K562 (cell line): ENCODE data around the gene CLCA2. TPM values are rescaled to one million over a fixed set of nuclear protein-coding genes. Genes with fewer than 3 reads are reported as not detected.

Experiments
- ATAC-seq: fragments of 200-7000 bp; cut with Tn5 transposase; 3 replicates; pipeline ENCODE4 v1.9.1; 2020; ENCODE audit warnings: moderate library complexity
- BruUV-seq: library from RNA; stranded (reverse); fragments of 400-500 nt; replicated peaks from 2 replicates; lab custom pipeline; 2021; lab: Mats Ljungman, UMichigan
- CTCF ChIA-PET: fragments of 300-600 bp; formaldehyde crosslinking; extraction: SDS; loops from one replicate; lab custom pipeline; 2021; ENCODE audit warnings: low intra/inter-chr PET ratio; lab: Yijun Ruan, JAX
- POLR2A ChIA-PET: fragments of 300-600, 350-650 bp; sonication (Branson Sonifier 250); formaldehyde crosslinking; extraction: SDS; loops from one replicate; lab custom pipeline; 2021; ENCODE audit warnings: antibody characterized with exemption, inconsistent platforms; lab: Yijun Ruan, JAX
- DNase-seq, 4 experiments: peaks; one replicate each; pipeline versions ENCODE4 v3.0.0 to v3.0.0-alpha.2; 2011 to 2018; ENCODE audit warnings: low spot score in 3 of 4, mixed read lengths in 3 of 4; ENCODE audit errors: extremely low read depth in 1 of 4
- FAIRE-seq: peaks from 2 replicates; lab custom pipeline; 2011; peaks lifted over from hg19 to GRCh38; lab: Jason Lieb, UNC
- H2AFZ ChIP-seq: 2 replicates; pipeline ENCODE4 v1.6.0; 2011; ENCODE audit warnings: low read depth, low read length, control low read depth, inconsistent platforms
- H3K27ac ChIP-seq: fragments of 200-600 bp; 3 replicates; pipeline ENCODE4 v1.8.0; 2011; ENCODE audit warnings: low read depth, mild to moderate bottlenecking, control low read depth, inconsistent platforms, low read length, moderate library complexity, mixed read lengths; ENCODE audit errors: extremely low read depth
- H3K27me3 ChIP-seq, 2 experiments: fragments of 300-600 bp in 1 of 2; 2 replicates in 1 of 2; 3 replicates in 1 of 2; pipeline versions ENCODE4 v1.6.0 to v1.8.0; 2011; ENCODE audit warnings: inconsistent platforms in 2 of 2, low read length in 2 of 2, mild to moderate bottlenecking in 1 of 2, mixed read lengths in 1 of 2, moderate library complexity in 1 of 2; ENCODE audit not compliant: control insufficient read depth in 2 of 2, insufficient read depth in 2 of 2
- H3K36me3 ChIP-seq: fragments of 300-600 bp; 3 replicates; pipeline ENCODE4 v1.8.0; 2011; ENCODE audit warnings: mild to moderate bottlenecking, low read length, inconsistent platforms; ENCODE audit not compliant: control insufficient read depth, insufficient read depth
- H3K4me1 ChIP-seq, 2 experiments: fragments of 200-600 bp in 1 of 2; replicated peaks in 1 of 2; 2 replicates in 1 of 2; 3 replicates in 1 of 2; pipeline versions ENCODE4 v1.5.1 to v1.8.0; 2011; ENCODE audit warnings: inconsistent platforms in 2 of 2, low read length in 2 of 2, mild to moderate bottlenecking in 1 of 2, mixed read lengths in 1 of 2, moderate library complexity in 1 of 2; ENCODE audit not compliant: control insufficient read depth in 2 of 2, insufficient read depth in 2 of 2
- H3K4me2 ChIP-seq: 2 replicates; pipeline ENCODE4 v1.6.1; 2011; ENCODE audit warnings: low read length, control low read depth, inconsistent platforms, mixed read lengths; ENCODE audit not compliant: insufficient read depth
- H3K4me3 ChIP-seq: fragments of 200-600 bp; sonication (generic), shearing (Covaris generic); 2 replicates; pipeline ENCODE4 v1.5.1; 2016; ENCODE audit warnings: control low read depth, inconsistent platforms
- H3K79me2 ChIP-seq: fragments of 200-600 bp; 3 replicates; pipeline ENCODE4 v1.8.0; 2011; ENCODE audit warnings: low read length, inconsistent platforms; ENCODE audit not compliant: control insufficient read depth, insufficient read depth
- H3K9ac ChIP-seq, 2 experiments: 2 replicates each; pipeline versions ENCODE4 v1.6.0 to v1.6.1; 2011; ENCODE audit warnings: low read depth in 2 of 2, low read length in 2 of 2, control low read depth in 1 of 2, inconsistent platforms in 1 of 2, mild to moderate bottlenecking in 1 of 2, mixed read lengths in 1 of 2; ENCODE audit not compliant: insufficient read depth in 1 of 2
- H3K9me1 ChIP-seq: one replicate; pipeline ENCODE4 v1.6.0; 2011; ENCODE audit warnings: inconsistent platforms, mild to moderate bottlenecking, low read length, moderate library complexity; ENCODE audit not compliant: control insufficient read depth, insufficient read depth
- H3K9me3 ChIP-seq: replicated peaks from 2 replicates; pipeline ENCODE4 v1.5.1; 2011; ENCODE audit warnings: low read depth, low read length, inconsistent platforms; ENCODE audit not compliant: control insufficient read depth, insufficient read depth
- H4K20me1 ChIP-seq: replicated peaks from 2 replicates; pipeline ENCODE4 v1.6.1; 2011; ENCODE audit warnings: low read length, inconsistent platforms, mixed read lengths; ENCODE audit not compliant: control insufficient read depth, insufficient read depth
- BCOR ChIP-seq: fragments of 450-650 bp; IDR thresholded peaks from 2 replicates; pipeline ENCODE4 v1.6.1; 2016
- DPF2 ChIP-seq: fragments of 450-650 bp; IDR thresholded peaks from 2 replicates; pipeline ENCODE4 v1.6.1; 2016
- ID3 ChIP-seq, 2 experiments: fragments of 250-450 bp in 1 of 2; fragments of 450-650 bp in 1 of 2; sonication (Bioruptor Pico) in 1 of 2; IDR thresholded peaks; 2 replicates each; pipeline versions ENCODE4 v1.6.1 to v1.8.0; 2016 to 2021; ENCODE audit warnings: mild to moderate bottlenecking in 2 of 2, moderate library complexity in 2 of 2, missing compliant biosample characterization in 1 of 2, missing genetic modification characterization in 1 of 2
- RBM25 ChIP-seq: fragments of 200-400 bp; formaldehyde crosslinking; IDR thresholded peaks from 2 replicates; pipeline ENCODE4 v1.6.1; 2018; ENCODE audit warnings: low read length, low read depth, moderate library complexity; ENCODE audit not compliant: severe bottlenecking
- USF2 ChIP-seq: sonication (generic); formaldehyde crosslinking; IDR thresholded peaks from 2 replicates; pipeline ENCODE4 v1.5.0; 2020; ENCODE audit warnings: missing genetic modification reagents
- VEZF1 ChIP-seq: fragments of 200-800 bp; sonication (Bioruptor generic); IDR thresholded peaks from 2 replicates; pipeline ENCODE4 v1.6.1; 2017; ENCODE audit warnings: missing genetic modification characterization, missing compliant biosample characterization
- ZNF165 ChIP-seq: fragments of 250-450 bp; sonication (Bioruptor Pico); IDR thresholded peaks from 2 replicates; pipeline ENCODE4 v1.4.0; 2020; ENCODE audit warnings: borderline replicate concordance
- WGBS: fragments of 100-300 bp; shearing (Covaris generic); methylation state at CpG from one replicate; pipeline ENCODE4 v1.1.6; 2016; ENCODE audit warnings: low coverage, mixed read lengths; ENCODE audit not compliant: insufficient coverage; ENCODE audit errors: missing lambda C conversion rate; 5-methylcytosine and 5-hydroxymethylcytosine counted together
- in situ Hi-C: fragments of 300-500 bp; cut with MboI; formaldehyde crosslinking; loops from 4 replicates; pipeline ENCODE4 v1.15.0; 2018; ENCODE audit warnings: inconsistent platforms, mixed read lengths
- intact Hi-C: fragments of 100-400 bp; cut with micrococcal nuclease; formaldehyde crosslinking; loops from 2 replicates; pipeline ENCODE4 v1.14.2; 2022
- polyA plus RNA-seq, 8 experiments: library from polyadenylated mRNA; depleted of rRNA in 4 of 8; stranded (reverse) in 5 of 8; unstranded in 3 of 8; fragments of >200 nt; fragmentation: Nextera tagmentation in 2 of 8; fragmentation: Illumina TruSeq in 1 of 8; extraction: Ambion mirVana in 2 of 8; extraction: Trizol in 1 of 8; gene quantifications; 2 replicates each; pipeline versions ENCODE4 v1.2.1 to v1.2.3, GENCODE V29; 2011 to 2014; ENCODE audit warnings: inconsistent platforms in 1 of 8, missing spikeins in 1 of 8
- total RNA-seq, 7 experiments: library from RNA; depleted of rRNA in 6 of 7; stranded (reverse); fragments of >200 nt in 6 of 7; fragmentation: Illumina TruSeq in 2 of 7; extraction: Trizol in 2 of 7; gene quantifications; 2 replicates each; pipeline versions ENCODE4 v1.2.1 to v1.2.3, GENCODE V29; 2011 to 2021; ENCODE audit warnings: low replicate concordance in 1 of 7

Gene CLCA2
- total and polyA plus RNA-seq, 9 of the 15 experiments (the other 6 are each of a cell fraction or from before 2014, with no cell fraction given), result 0.03 TPM; not detected in 8

GRCh38 chr1:86448670-86449069, 24.7 kb downstream of the CLCA2 start (continued):
- TF ChIP-seq DPF2 (peak; percentile 78), USF2 (CRISPR knock-in tag) (no peak)

- H3K79me2 ChIP-seq, result no peaks in the 10 kb centered on the region
- no peaks in the 10 kb centered on the region for H3K27me3 ChIP-seq
- no peak overlapping the region for H3K9ac ChIP-seq
- no TSS peak for BruUV-seq
- FAIRE-seq (no peak), ATAC-seq (no peak), DNase-seq (no peak)
- TF ChIP-seq BCOR (peak; percentile 55; the same call in 1 of the 2 replicates), VEZF1 (CRISPR knock-in tag) (no peak), ID3 (CRISPR knock-in tag; IDR thresholded peaks at IDR 0.05) (no peak), ID3 (tag; IDR thresholded peaks at IDR 0.05) (no peak), ZNF165 (CRISPR knock-in tag) (no peak), RBM25 (peak; percentile 90)
- in situ Hi-C loops (no loop called here), intact Hi-C loops (no loop called here)
- no peak overlapping the region for H3K27ac ChIP-seq
- H2AFZ ChIP-seq, result no peak overlapping the region
- H3K4me3 ChIP-seq, result no peak overlapping the region
- CTCF ChIA-PET, result interaction anchor here (0.6 to 0.7 kb wide), 2 partner anchors 51 to 69 kb away, joined by 3 read pairs; no protein-coding TSS in a partner anchor
- no peak overlapping the region for H3K4me2 ChIP-seq
- no peaks in the 10 kb centered on the region for H3K9me3 ChIP-seq
- WGBS, result 59% methylated on average over 1 of the region's 1 CpG
- H4K20me1 ChIP-seq, result no peaks in the 10 kb centered on the region
- POLR2A ChIA-PET, result interaction anchor here (1.0 kb wide), 1 partner anchor 10 kb away, joined by 3 read pairs; no protein-coding TSS in a partner anchor
- H3K9me1 ChIP-seq, result no peaks in the 10 kb centered on the region
- peaks cover 0 to 12% of the 10 kb centered on the region in 2 experiments; a peak in 2 of 5 replicates for H3K4me1 ChIP-seq
- H3K36me3 ChIP-seq, result no peaks in the 10 kb centered on the region
Observed at GRCh38 chr1:86449103-86449502, 25.1 kb downstream of the CLCA2 start.
